Pulmonary artery endothelial cell (primary cell): ENCODE measurements around the gene EFNA5. TPM values are rescaled to one million over a fixed set of nuclear protein-coding genes. Genes with fewer than 3 reads are reported as not detected.

Source experiments
- DNase-seq: peaks from one replicate; pipeline ENCODE4 v3.0.0-alpha.2; 2011; ENCODE audit warnings: low read depth, low spot score
- total RNA-seq: library from RNA; depleted of rRNA; stranded (reverse); fragments of >200 nt; gene quantifications from 2 replicates; pipeline ENCODE4 v1.2.3, GENCODE V29; 2014

EFNA5 gene
- total RNA-seq, 1 donor from 2014 or later = 15.0 TPM

DNA sequence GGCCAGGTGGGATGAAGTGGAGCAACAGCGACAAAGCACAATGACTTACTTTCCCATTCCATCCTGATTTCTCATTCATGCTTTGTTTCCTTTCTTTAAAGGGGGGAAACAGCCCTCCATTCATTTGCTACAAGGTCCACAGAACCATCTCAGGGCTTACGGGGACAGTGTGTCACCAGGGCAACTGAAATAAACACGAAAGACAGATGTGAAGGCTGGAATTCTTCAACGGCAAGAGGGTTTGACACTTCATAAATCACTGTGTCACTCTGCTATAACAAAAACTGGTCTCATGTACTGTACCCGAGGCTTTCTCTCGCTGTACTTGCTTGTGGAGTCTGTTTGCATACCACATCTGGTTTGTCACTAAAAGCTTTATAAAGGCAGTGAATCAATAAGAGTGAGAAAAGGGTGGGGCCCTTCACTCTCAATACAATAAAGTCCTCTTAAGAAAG, 150.8 kb downstream of the EFNA5 start:
- DNase-seq = no peak

DNA sequence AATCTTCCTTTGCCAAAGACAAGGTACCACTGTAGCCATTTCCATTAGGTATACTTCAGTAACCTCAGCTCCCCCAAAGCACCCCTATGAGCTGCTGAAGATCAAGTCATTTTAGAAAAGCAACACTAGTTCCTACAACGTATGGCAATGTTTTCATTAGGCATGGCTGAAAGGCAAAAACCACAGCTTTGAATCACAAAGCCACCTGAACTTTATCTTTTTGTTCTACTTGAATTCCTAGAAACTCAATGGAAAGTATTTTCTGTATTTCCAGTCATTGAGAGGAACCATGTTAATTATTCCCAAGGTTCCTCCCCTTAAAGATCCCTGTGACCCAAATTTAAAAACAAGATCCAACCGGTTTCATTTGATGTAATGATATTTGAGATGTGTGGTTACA, 152.1 kb downstream of the EFNA5 start:
- no peak for DNase-seq

- DNase-seq = no peak
Measured at GRCh38 chr5:107518190-107518589, 152.5 kb downstream of the EFNA5 start.

- DNase-seq = no peak
Measured at GRCh38 chr5:107517185-107518033, 153.3 kb downstream of the EFNA5 start.

DNA sequence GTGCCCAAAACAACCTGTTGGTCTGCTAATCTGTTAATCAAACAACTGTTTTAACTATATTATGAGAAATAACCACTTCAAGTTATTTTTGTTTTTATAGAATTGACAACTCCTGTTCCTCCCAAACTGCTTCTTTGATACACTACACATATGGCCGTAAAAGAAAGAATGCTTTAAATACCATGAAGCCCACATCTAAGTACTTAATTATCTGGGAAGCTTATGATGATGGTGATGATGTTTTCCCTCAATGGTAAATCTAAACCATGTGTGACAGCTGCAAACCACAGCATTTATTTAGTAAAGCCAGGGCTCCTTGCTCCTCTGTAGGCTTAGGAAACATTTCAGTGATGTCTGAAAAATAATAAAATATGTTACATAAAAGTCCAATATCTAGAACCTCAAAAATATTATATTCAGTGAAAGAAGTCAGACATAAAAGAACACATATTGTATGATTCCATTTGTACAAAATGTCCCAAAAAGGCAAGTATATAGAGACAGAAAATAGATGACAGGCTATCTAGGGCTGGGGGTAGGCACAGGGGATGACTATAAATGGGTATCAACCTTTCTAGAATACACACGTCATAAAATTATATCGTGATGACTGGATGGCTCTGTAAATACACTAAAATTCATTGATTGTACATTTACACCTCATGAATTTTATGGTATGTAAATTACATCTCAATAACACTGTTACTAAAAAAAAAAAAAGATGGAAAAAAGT, 154.1 kb downstream of the EFNA5 start:
- DNase-seq = no peak

DNA sequence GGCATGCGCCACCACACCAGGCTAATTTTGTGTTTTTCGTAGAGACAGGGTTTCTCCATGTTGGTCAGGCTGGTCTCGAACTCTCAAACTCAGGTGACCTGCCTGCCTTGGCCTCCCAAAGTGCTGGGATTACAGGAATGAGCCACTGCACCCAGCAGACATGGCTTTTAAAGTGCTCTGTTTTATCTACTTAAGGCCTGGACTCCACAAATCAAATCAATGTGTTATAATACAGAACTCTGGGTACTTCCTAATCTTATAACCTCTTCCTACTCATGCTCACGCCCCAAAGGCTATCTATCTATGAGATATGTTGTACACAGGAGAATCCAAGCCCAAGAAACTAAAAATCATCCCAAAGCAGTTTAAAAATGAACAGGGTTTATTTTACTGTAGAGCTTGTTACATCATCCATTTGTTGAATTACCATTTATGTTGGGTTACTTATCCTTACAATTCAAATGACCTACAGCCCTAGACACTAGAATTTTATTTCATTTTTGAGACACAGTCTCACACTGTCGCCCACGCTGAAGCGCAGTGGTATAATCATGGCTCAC, 155.1 kb downstream of the EFNA5 start:
- no peak for DNase-seq

DNA sequence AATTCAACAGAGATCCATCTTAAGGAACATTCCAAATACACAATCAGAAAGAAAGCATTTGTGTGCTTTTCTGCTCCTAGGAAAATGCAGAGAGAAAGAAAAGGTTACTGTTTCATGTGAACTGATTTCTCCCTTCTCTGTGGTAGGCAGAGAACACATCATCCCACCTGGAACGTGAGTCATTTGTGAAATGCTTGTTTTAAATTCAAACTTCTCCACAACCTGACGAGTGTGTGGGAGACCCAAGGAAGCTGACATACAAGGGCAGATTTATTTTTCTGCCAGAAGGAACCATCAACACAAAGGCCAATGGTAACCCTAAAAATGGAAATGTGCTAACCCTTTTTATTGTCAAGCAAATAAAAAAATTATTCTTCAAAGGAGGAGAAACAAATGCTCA, 156.4 kb downstream of the EFNA5 start:
- DNase-seq = no peak

DNA sequence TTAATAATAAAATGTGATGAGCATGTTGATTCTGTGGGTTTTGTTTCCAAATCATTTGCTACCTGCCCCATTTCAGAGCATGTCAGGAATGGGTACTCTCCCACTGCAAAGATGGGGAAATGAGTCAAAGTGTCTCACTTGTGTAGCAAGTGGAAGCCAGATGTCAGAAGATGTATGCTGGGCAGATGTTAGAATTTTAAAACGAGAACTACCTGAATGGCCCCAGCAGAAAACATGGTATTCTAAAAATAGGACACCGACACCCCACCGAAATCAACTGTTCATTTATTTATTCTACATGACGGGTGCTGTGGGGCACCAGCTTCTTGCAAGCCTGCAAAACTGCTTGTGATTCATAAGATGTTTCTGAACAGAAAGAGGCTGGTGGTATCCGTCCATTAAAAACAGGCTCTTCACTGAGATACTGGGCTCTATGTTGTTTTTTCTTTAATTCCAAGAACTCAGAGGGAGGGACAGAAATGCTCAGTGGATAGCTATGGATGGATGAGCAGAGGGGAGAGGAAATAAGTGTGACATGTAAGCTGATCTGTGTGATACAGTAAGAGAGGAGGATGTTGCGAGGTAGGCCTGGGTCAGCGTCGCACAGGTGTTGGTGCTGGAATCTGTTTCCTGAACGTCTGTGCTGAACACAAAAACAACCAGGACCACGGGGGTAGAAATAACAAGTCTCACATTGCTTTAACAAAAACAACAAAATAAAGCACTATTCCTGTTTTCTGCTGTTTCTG, 157.2 kb downstream of the EFNA5 start:
- DNase-seq = no peak

DNA sequence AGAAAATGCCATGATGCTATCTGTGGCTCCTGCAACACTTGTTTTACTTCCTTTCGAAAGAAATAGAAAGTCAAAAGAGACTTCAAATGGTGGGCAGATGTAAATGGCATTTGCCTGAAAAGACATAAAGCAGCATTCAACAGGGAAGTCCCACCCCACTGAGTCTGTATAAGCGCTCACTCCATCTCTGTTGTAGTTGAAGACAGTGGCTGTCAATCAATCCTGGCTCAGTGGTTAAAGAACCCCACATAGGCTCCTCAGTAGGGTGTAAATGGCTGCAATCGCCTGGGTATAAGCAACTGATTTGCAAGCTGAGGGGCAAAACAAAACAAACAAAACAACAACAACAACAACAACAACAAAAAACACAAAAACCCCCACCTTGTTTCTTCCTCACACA, 158.7 kb downstream of the EFNA5 start:
- no peak for DNase-seq

DNA sequence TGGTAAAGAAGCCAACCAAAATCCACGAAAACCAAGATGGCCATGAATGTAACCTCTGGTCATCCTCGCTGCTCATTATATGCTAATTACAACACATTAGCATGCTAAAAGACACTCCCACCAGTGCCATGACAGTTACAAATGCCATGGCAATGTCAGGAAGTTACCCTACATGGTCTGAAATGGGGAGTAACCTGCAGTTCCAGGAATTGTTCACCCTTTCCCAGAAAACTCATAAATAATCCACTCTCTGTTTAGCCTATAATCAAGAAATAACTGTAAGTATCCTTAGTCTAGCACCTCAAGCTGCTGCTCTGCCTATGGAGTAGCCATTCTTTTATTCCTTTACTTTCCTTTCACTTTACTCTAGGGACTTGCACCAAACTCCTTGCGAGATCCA, 160.6 kb downstream of the EFNA5 start:
- DNase-seq = no peak

DNA sequence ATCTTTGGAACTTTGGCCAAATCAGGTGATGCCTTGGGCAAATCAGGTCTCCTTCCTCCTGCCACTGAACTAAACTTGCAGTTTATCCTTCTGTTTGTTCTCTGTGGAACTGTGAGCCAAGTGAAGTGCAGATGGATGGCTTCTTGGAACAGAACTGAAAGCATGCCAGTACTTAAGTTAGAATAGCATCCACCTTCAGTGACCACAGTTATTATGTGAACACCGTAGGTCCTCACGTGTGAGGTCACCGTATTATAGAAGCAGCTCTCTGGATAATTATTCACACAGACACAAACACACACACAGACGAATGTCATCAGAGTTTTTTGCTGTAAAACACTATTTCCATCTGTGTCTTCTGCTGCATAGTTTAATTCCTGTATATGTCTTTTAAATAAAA, 162.6 kb downstream of the EFNA5 start:
- DNase-seq = no peak

DNA sequence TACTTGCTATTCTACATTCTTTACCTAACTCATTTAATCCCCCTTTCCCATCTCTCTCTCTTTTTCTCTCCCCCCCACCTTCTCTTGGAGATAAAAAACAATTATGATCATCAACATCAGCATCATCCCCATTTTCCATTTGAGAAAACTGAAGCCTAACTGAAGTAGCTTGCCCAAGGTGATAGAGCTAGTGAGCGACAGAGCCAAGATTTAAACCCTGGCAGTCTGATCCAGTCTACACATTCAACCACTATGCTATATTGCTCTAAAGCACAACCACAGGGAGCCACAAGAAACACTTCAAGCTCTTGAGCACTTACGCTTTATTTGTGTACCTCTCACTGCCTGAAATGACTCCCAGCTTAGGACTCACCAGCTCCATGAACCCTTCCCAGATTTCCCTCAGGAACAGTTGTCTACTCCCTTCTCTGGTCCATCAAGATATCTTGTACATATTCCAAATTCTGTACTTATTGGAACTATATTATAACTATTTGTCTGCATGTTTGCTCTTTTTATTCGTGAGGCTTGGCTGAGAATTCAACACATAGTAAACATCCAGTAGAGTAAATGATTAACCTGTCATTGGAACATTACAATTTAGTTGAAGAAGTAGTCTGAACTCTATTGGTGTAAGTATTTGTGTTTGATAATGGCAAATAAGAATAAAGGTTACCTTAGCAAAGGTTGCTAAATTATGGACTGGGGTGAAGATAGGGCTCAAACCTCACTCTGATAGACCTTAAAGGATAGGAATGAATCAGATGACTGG, 164.8 kb downstream of the EFNA5 start:
- DNase-seq = no peak

- DNase-seq = no peak
Measured at GRCh38 chr5:107504424-107504823, 166.3 kb downstream of the EFNA5 start.

- no peak for DNase-seq
Measured at GRCh38 chr5:107502676-107503060, 168.1 kb downstream of the EFNA5 start.

DNA sequence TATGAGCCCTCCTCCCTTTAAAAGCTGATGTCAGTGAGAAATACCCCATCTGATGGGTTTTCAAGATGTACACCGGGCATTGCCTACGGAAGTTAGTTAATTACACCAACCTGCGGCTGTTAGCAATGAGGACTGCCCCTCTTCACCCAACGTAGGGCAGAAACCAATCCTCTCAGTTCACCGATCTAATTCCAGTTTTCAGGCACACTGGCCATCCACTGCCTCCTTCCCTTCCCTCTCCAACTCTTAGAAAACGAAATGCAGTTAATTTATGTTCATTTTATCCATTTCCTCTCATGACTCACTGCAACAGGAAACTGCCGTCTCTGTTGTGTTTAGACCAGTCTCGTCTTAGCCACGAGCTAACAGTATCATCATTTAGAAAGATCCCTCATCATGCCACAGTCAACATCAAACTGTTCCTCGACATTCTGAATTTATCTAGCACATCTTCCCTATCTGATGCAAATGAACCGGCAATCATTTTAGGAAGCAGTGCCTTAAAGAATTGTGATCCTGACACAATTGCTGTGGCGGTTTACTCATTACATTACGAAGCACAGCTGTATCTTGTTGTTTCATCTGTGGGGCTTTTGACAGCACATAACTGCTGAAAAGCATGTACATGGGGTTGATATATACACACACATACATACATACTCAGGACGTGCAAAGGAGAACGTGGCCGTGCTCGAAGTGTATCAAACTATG, 168.6 kb downstream of the EFNA5 start:
- DNase-seq = peak; percentile 45

DNA sequence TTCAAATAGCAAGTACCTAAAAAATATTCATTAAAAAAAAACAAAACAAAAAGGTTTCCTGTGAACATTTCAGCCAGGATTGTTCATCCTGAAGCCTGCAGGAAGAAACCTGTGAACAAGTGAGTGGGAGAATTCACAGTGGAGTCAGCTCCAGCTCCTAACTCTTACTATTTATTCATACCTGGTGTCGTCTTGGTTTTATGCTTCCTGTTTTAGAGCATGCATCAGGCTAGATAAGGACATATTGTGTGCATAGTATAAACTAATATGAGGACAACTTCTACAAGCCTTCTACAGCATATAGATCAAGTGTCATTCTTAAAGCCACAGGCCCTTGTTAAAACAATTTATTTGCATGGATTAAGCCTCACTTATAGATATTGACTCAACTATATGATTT, 169.9 kb downstream of the EFNA5 start:
- no peak for DNase-seq

- no peak for DNase-seq
Measured at GRCh38 chr5:107500347-107500746, 170.4 kb downstream of the EFNA5 start.

GRCh38 chr5:107499776-107500175, 171.0 kb downstream of the EFNA5 start:
- no peak for DNase-seq

- DNase-seq = no peak
Measured at GRCh38 chr5:107499237-107499636, 171.5 kb downstream of the EFNA5 start.

- DNase-seq = no peak
Measured at GRCh38 chr5:107496466-107496865, 174.3 kb downstream of the EFNA5 start.
